GM12874 (cell line): ENCODE results near the gene CLDN19.
A peak's percentile ranks its signal among the peaks of the same experiment; 100 is the strongest.

Source experiments
- CTCF ChIP-seq: IDR thresholded peaks from 2 replicates; pipeline ENCODE4 v1.5.1; 2011; ENCODE audit warnings: low read depth, mild to moderate bottlenecking, control low read depth, low read length, moderate library complexity; ENCODE audit not compliant: insufficient read depth

Gene CLDN19

GRCh38 chr1:42779725-42780124, 39.7 kb upstream of the CLDN19 start:
- TF ChIP-seq CTCF, result no peak

- peak; percentile 62 for TF ChIP-seq CTCF
These were observed 37.8 kb upstream of the CLDN19 start for GRCh38 chr1:42777852-42778251.

- TF ChIP-seq CTCF, result no peak
These were observed 36.5 kb upstream of the CLDN19 start for GRCh38 chr1:42776502-42776901.

- no peak for TF ChIP-seq CTCF
These were observed 35.0 kb upstream of the CLDN19 start for GRCh38 chr1:42774928-42775526.

GRCh38 chr1:42773420-42773819, 33.4 kb upstream of the CLDN19 start:
- TF ChIP-seq CTCF, result no peak

GRCh38 chr1:42769811-42770210, 29.8 kb upstream of the CLDN19 start:
- no peak for TF ChIP-seq CTCF

GRCh38 chr1:42768172-42768571, 28.1 kb upstream of the CLDN19 start:
- TF ChIP-seq CTCF, result no peak
